MCF 10A (cell line): ENCODE measurements around the gene PRR12. TPM values are rescaled to one million over a fixed set of nuclear protein-coding genes. Genes with fewer than 3 reads are reported as not detected.
"Not testable (repeated sequence)": the region's sequence is repeated elsewhere in the genome, so short reads cannot be mapped to it uniquely, and the experiment has no call there.

Experiments
- BruUV-seq: library from RNA; stranded (reverse); fragments of 400-500 nt; replicated peaks from 2 replicates; lab custom pipeline; 2021; lab: Mats Ljungman, UMichigan
- CTCF ChIA-PET: fragments of 300-600 bp; sonication (Branson Sonifier 250); formaldehyde crosslinking; extraction: SDS; loops from one replicate; lab custom pipeline; 2021; ENCODE audit warnings: antibody characterized with exemption, inconsistent platforms; lab: Yijun Ruan, JAX
- POLR2A ChIA-PET: fragments of 300-600, 350-650 bp; sonication (Branson Sonifier 250); formaldehyde crosslinking; extraction: SDS; loops from one replicate; lab custom pipeline; 2020; ENCODE audit warnings: antibody characterized with exemption, inconsistent platforms; lab: Yijun Ruan, JAX
- DNase-seq: peaks from one replicate; pipeline ENCODE4 v3.0.0-alpha.2; 2018; ENCODE audit not compliant: unreplicated experiment
- H3K27ac Mint-ChIP-seq: one replicate; pipeline ENCODE4 v1.8.0; 2022; ENCODE audit warnings: mild to moderate bottlenecking, low read depth, mixed read lengths; ENCODE audit not compliant: unreplicated experiment
- H3K27me3 Mint-ChIP-seq: one replicate; pipeline ENCODE4 v1.8.0; 2022; ENCODE audit warnings: mixed read lengths; ENCODE audit not compliant: insufficient read depth, unreplicated experiment
- H3K36me3 Mint-ChIP-seq: one replicate; pipeline ENCODE4 v1.8.0; 2022; ENCODE audit warnings: mild to moderate bottlenecking, moderate library complexity, mixed read lengths; ENCODE audit not compliant: insufficient read depth, unreplicated experiment
- H3K4me1 Mint-ChIP-seq: one replicate; pipeline ENCODE4 v1.8.0; 2022; ENCODE audit warnings: mixed read lengths; ENCODE audit not compliant: insufficient read depth, unreplicated experiment
- H3K4me3 Mint-ChIP-seq: one replicate; pipeline ENCODE4 v1.8.0; 2022; ENCODE audit warnings: mild to moderate bottlenecking, moderate library complexity, mixed read lengths; ENCODE audit not compliant: unreplicated experiment
- H3K9me3 Mint-ChIP-seq: one replicate; pipeline ENCODE4 v1.8.0; 2022; ENCODE audit warnings: mixed read lengths; ENCODE audit not compliant: unreplicated experiment
- intact Hi-C: fragments of 100-400 bp; cut with micrococcal nuclease; formaldehyde crosslinking; loops from 2 replicates; pipeline ENCODE4 v1.14.1; 2022
- total RNA-seq: library from RNA; stranded (reverse); gene quantifications from 2 replicates; pipeline ENCODE4 v1.2.3, GENCODE V29; 2022
- TF ChIP-seq, protein P1 (sequence below): fragments of 200-600 bp; IDR thresholded peaks from one replicate; pipeline ENCODE4 v1.8.0; 2022; ENCODE audit warnings: antibody characterized with exemption, mild to moderate bottlenecking; ENCODE audit not compliant: unreplicated experiment

The PRR12 gene
- total RNA-seq, 1 experiment from 2014 or later, result 19.0 TPM

DNA sequence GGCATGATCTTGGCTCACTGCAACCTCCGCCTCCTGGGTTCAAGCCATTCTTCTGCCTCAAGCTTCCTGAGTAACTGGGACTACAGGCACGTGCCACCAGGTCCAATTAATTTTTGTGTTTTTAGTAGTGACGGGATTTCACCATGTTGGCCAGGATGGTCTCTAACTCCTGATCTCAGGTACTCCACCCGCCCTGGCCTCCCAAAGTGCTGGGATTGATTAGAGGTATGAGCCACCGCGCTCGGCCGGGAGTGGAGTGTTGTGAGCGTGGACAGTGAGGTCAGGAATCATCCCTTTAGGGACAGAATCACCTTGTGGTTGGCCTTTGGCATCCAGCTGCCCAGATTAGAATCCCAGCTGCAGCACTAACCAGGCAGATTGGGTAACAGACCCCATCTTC lies 38.7 kb downstream of the PRR12 start:
- intact Hi-C loops, result no loop called here
- H3K27me3 Mint-ChIP-seq, result no peaks in the 10 kb centered on the region
- BruUV-seq, result no TSS peak
- POLR2A ChIA-PET, result interaction anchor here (1.3 to 4.2 kb wide), 3 partner anchors 11 to 38 kb away, joined by 3 to 29 read pairs (median 5); partner anchors contain the start of genes RRAS and SCAF1
- DNase-seq, result no peak
- CTCF ChIA-PET, result interaction anchor here (0.6 kb wide), 1 partner anchor 91 kb away, joined by 5 read pairs; no protein-coding TSS in a partner anchor
- H3K9me3 Mint-ChIP-seq, result no peaks in the 10 kb centered on the region
- H3K4me1 Mint-ChIP-seq, result no peaks in the 10 kb centered on the region
- no peak overlapping the region for H3K4me3 Mint-ChIP-seq
- TF ChIP-seq, protein P1, sequence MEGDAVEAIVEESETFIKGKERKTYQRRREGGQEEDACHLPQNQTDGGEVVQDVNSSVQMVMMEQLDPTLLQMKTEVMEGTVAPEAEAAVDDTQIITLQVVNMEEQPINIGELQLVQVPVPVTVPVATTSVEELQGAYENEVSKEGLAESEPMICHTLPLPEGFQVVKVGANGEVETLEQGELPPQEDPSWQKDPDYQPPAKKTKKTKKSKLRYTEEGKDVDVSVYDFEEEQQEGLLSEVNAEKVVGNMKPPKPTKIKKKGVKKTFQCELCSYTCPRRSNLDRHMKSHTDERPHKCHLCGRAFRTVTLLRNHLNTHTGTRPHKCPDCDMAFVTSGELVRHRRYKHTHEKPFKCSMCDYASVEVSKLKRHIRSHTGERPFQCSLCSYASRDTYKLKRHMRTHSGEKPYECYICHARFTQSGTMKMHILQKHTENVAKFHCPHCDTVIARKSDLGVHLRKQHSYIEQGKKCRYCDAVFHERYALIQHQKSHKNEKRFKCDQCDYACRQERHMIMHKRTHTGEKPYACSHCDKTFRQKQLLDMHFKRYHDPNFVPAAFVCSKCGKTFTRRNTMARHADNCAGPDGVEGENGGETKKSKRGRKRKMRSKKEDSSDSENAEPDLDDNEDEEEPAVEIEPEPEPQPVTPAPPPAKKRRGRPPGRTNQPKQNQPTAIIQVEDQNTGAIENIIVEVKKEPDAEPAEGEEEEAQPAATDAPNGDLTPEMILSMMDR, result no peak
- H3K27ac Mint-ChIP-seq, result no peak overlapping the region
- H3K36me3 Mint-ChIP-seq, result peaks cover 53% of the 10 kb centered on the region

DNA sequence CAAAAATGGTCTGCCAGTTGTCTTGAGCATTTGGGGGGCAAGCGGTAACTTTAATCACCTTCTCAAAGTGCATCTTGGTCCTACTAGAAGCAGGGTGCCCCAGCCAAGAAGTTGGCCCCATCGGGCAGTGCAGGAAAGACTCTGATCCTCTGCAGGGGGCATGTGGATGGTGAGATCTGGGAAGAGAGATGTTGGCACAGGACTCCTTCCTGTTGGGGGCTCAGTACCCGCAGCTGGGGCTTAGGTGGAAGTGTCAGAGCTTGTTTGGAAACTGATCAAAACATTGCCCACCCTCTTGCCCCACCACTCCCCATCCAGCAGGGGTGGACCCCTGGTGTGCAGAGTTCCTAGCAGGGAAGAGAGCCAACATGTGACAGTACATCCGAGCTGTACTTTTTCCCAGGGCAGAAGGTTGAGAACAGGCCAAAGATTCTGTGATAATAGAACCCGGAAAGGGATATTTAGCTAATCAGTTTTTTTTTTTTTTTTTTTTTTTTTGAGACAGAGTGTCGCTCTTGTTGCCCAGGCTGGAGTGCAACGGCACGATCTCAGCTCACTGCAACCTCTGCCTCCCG lies 40.1 kb downstream of the PRR12 start:
- Mint-ChIP-seq H3K36me3 (peaks cover 52% of the 10 kb centered on the region), H3K27ac (no peak overlapping the region), H3K4me3 (no peak overlapping the region), H3K9me3 (no peaks in the 10 kb centered on the region), H3K4me1 (no peaks in the 10 kb centered on the region), H3K27me3 (no peaks in the 10 kb centered on the region)
- ChIA-PET CTCF (interaction anchor here (0.7 kb wide), 1 partner anchor 61 kb away, joined by 3 read pairs; no protein-coding TSS in a partner anchor), POLR2A (interaction anchor here (1.2 to 4.2 kb wide), 3 partner anchors 10 to 39 kb away, joined by 3 to 29 read pairs (median 4); partner anchors contain the start of genes RRAS and SCAF1)
- TF ChIP-seq, protein P1, result no peak
- TSS peak; percentile 18 for BruUV-seq
- intact Hi-C loops, result no loop called here
- no peak for DNase-seq

DNA sequence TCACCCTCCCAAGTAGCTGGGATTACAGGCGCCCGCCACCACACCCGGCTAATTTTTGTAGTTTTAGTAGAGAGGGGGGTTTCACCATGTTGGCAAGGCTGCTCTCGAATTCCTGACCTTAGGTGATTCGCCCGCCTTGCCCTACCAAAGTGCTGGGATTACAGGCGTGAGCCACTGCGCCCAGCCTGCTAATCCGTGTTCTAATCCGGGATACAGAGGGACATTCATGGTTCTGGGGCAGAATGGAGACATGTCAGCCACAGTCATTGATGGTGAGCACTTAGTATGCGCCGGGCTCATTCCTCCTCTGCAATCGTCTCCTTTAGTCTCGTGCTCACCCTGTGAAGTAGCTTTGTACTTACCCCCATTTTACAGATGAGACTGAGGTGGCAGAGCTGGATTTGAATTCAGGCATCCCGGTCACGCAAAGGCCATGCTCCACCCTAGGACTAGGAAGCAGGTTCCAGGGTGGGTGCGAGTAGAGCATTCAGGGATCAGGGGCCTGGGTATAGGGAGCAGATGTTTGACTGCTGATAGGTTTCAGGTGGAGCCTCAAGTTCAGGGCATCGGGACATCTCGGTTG lies 40.7 kb downstream of the PRR12 start:
- no peak overlapping the region for H3K4me3 Mint-ChIP-seq
- H3K4me1 Mint-ChIP-seq, result no peaks in the 10 kb centered on the region
- H3K27me3 Mint-ChIP-seq, result no peaks in the 10 kb centered on the region
- BruUV-seq, result no TSS peak
- POLR2A ChIA-PET, result interaction anchor here (1.2 to 4.2 kb wide), 3 partner anchors 9 to 19 kb away, joined by 4 to 29 read pairs (median 5); partner anchors contain the start of genes RRAS and SCAF1
- TF ChIP-seq, protein P1, result no peak
- intact Hi-C loops, result no loop called here
- H3K36me3 Mint-ChIP-seq, result peaks cover 53% of the 10 kb centered on the region
- CTCF ChIA-PET, result no interaction called here
- DNase-seq, result no peak
- no peak overlapping the region for H3K27ac Mint-ChIP-seq
- no peaks in the 10 kb centered on the region for H3K9me3 Mint-ChIP-seq

DNA sequence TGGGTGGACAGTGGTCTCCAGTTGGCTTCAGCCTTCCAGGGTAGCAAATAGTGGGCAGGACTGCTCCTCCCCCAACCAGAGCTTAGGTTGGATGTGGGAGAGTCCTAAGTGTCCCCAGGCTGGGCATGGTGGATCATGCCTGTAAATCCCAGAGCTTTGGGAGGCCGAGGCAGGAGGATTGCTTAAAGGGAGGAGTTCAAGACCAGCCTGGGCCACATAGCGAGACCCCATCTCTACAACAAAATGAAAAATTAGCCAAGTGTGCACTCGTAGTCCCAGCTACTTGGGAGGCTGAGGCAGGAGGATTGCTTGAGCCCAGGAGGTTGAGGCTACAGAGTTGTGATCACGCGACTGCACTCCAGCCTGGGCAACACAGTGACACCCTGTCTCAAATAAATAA lies 41.6 kb downstream of the PRR12 start:
- Mint-ChIP-seq H3K36me3 (peaks cover 48% of the 10 kb centered on the region), H3K9me3 (no peaks in the 10 kb centered on the region), H3K27ac (no peak overlapping the region), H3K27me3 (no peaks in the 10 kb centered on the region), H3K4me1 (peaks cover 4% of the 10 kb centered on the region), H3K4me3 (no peak overlapping the region)
- POLR2A ChIA-PET, result interaction anchor here (0.5 to 4.2 kb wide), 3 partner anchors 8 to 287 kb away, joined by 3 to 29 read pairs (median 5); partner anchors contain the start of genes RRAS and SCAF1
- CTCF ChIA-PET, result no interaction called here
- intact Hi-C loops, result no loop called here
- no peak for DNase-seq
- no TSS peak for BruUV-seq
- TF ChIP-seq, protein P1, result no peak

DNA sequence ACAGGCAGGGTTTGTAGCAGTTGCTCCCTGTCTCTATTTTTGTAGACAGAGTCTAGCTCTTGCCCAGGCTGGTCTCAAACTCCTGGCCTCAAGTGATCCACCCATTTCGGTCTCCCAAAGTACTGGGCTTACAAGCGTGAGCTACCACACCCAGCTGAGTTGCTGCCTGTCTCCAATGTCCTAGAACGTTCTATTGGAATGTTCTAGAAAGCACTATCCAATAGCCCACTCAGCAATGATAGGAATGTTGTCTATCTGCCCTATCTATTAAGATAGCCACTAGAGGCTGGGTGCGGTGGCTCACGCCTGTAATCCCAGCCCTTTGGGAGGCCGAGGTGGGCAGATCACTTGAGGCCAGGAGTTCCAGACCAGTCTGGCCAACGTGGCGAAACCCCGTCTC lies 42.3 kb downstream of the PRR12 start:
- Mint-ChIP-seq H3K36me3 (peaks cover 41% of the 10 kb centered on the region), H3K4me1 (peaks cover 11% of the 10 kb centered on the region)
- H3K4me3 Mint-ChIP-seq, intact Hi-C loops, H3K27ac Mint-ChIP-seq, BruUV-seq, CTCF ChIA-PET, DNase-seq, H3K9me3 Mint-ChIP-seq, H3K27me3 Mint-ChIP-seq: not testable (repeated sequence)
- POLR2A ChIA-PET, result interaction anchor here (0.5 to 4.2 kb wide), 2 partner anchors 8 to 286 kb away, joined by 3 to 29 read pairs; partner anchors contain the start of genes RRAS and SCAF1
